HG03571 (cell line): Measurements from ENCODE around the gene FOXC2.

ENCODE experiments used
- ATAC-seq: cut with Tn5 transposase; IDR thresholded peaks from one replicate; pipeline ENCODE4 v1.9.1; 2021; ENCODE audit not compliant: unreplicated experiment

Gene FOXC2

GRCh38 chr16:86555704-86556075 is 10.9 kb upstream of the FOXC2 start:
- ATAC-seq, result no peak

- ATAC-seq, result no peak
Observed at GRCh38 chr16:86556576-86556975, 10.1 kb upstream of the FOXC2 start.

- ATAC-seq, result no peak
Observed at GRCh38 chr16:86557587-86557986, 9.0 kb upstream of the FOXC2 start.

- no peak for ATAC-seq
Observed at GRCh38 chr16:86558355-86559193, 8.1 kb upstream of the FOXC2 start.

GRCh38 chr16:86559802-86560305 is 6.8 kb upstream of the FOXC2 start:
- ATAC-seq, result no peak

GRCh38 chr16:86562356-86562755 is 4.3 kb upstream of the FOXC2 start:
- ATAC-seq, result no peak

GRCh38 chr16:86563469-86564345 is 2.9 kb upstream of the FOXC2 start:
- no peak for ATAC-seq

- ATAC-seq, result no peak
Observed at GRCh38 chr16:86565181-86565631, 1.4 kb upstream of the FOXC2 start.

- ATAC-seq, result no peak
Observed at GRCh38 chr16:86565644-86566511, 751 bp upstream of the FOXC2 start.

GRCh38 chr16:86566966-86567700 is 504 bp downstream of the FOXC2 start:
- ATAC-seq, result no peak

GRCh38 chr16:86567701-86568581 is 1.3 kb downstream of the FOXC2 start:
- no peak for ATAC-seq

- ATAC-seq, result no peak
Observed at GRCh38 chr16:86568677-86569623, 2.3 kb downstream of the FOXC2 start.

- ATAC-seq, result no peak
Observed at GRCh38 chr16:86569701-86570447, 3.2 kb downstream of the FOXC2 start.

GRCh38 chr16:86570558-86571529 is 4.2 kb downstream of the FOXC2 start:
- ATAC-seq, result no peak

- no peak for ATAC-seq
Observed at GRCh38 chr16:86571530-86571915, 4.9 kb downstream of the FOXC2 start.

GRCh38 chr16:86572041-86572521 is 5.5 kb downstream of the FOXC2 start:
- no peak for ATAC-seq
